Skeletal muscle satellite cell (primary cell): ENCODE results near the gene ZNF722. TPM values are rescaled to one million over a fixed set of nuclear protein-coding genes. Genes with fewer than 3 reads are reported as not detected.
"Not testable (repeated sequence)": the region's sequence is repeated elsewhere in the genome, so short reads cannot be mapped to it uniquely, and the experiment has no call there.

Experiments
- H3K27me3 ChIP-seq: 2 replicates; pipeline ENCODE4 v1.7.0; 2013; ENCODE audit warnings: low read length; ENCODE audit not compliant: control insufficient read depth, insufficient read depth
- H3K36me3 ChIP-seq: 2 replicates; pipeline ENCODE4 v1.7.0; 2013; ENCODE audit warnings: mild to moderate bottlenecking, control low read depth, low read length; ENCODE audit not compliant: insufficient read depth
- H3K4me1 ChIP-seq: 2 replicates; pipeline ENCODE4 v1.7.0; 2013; ENCODE audit warnings: low read length; ENCODE audit not compliant: control insufficient read depth, insufficient read depth
- H3K4me2 ChIP-seq: 2 replicates; pipeline ENCODE4 v1.7.0; 2013; ENCODE audit warnings: mild to moderate bottlenecking, low read length
- H3K4me3 ChIP-seq: 2 replicates; pipeline ENCODE4 v1.7.0; 2013; ENCODE audit warnings: low read length
- H3K9ac ChIP-seq: 2 replicates; pipeline ENCODE4 v1.7.0; 2013; ENCODE audit warnings: mild to moderate bottlenecking, low read depth, low read length, moderate library complexity
- H3K9me3 ChIP-seq: replicated peaks from 2 replicates; pipeline ENCODE4 v1.7.0; 2013; ENCODE audit warnings: mild to moderate bottlenecking, control low read depth, low read length
- small RNA-seq: library from RNA; depleted of rRNA; stranded (forward); fragments of <200 nt; gene quantifications from one replicate; pipeline ENCODE3, GENCODE V24; 2012
- total RNA-seq: library from RNA; depleted of rRNA; stranded (reverse); fragments of >200 nt; gene quantifications from 2 replicates; pipeline ENCODE4 v1.2.3, GENCODE V29; 2012; rRNA removed

ZNF722 gene
- total RNA-seq: not detected in 2 replicates

GRCh38 chr7:63998549-63998948, at the start of gene ZNF722:
Gene ZNF722, plus strand, starts transcription at chr7:63998849. Its CDS starts 113 bp downstream, at chr7:63998962.
- no peak within 1 kb of the TSS for H3K9ac ChIP-seq
- no peaks in the 10 kb centered on the region for H3K4me1 ChIP-seq
- no peak within 1 kb of the TSS for H3K4me3 ChIP-seq
- no peak within 1 kb of the TSS for H3K4me2 ChIP-seq
- no peaks in the 10 kb centered on the region for H3K36me3 ChIP-seq
- no peaks in the 10 kb centered on the region for H3K9me3 ChIP-seq
- H3K27me3 ChIP-seq: no peaks in the 10 kb centered on the region

GRCh38 chr7:63953181-63953580, 45.5 kb upstream of the ZNF722 start:
- Histone ChIP-seq H3K9me3 (peaks cover 8% of the 10 kb centered on the region), H3K4me1 (no peaks in the 10 kb centered on the region), H3K36me3 (no peaks in the 10 kb centered on the region)

GRCh38 chr7:63968629-63969028, 30.0 kb upstream of the ZNF722 start:
- Histone ChIP-seq H3K36me3 (no peaks in the 10 kb centered on the region), H3K4me3 (no peak overlapping the region), H3K4me2 (no peak overlapping the region), H3K9ac (no peak overlapping the region), H3K27me3 (no peaks in the 10 kb centered on the region), H3K4me1 (no peaks in the 10 kb centered on the region), H3K9me3 (no peaks in the 10 kb centered on the region)

More at GRCh38 chr7:63953181-63953580, 45.5 kb upstream of the ZNF722 start:
- Histone ChIP-seq H3K4me3 (no peak overlapping the region), H3K9ac (no peak overlapping the region), H3K4me2 (no peak overlapping the region), H3K27me3 (no peaks in the 10 kb centered on the region)

GRCh38 chr7:64015496-64015895, 16.8 kb downstream of the ZNF722 start:
- not testable (repeated sequence) for H3K4me1 ChIP-seq, H3K36me3 ChIP-seq, H3K9me3 ChIP-seq

GRCh38 chr7:64035388-64035787, 36.7 kb downstream of the ZNF722 start:
- H3K4me2 ChIP-seq: no peak overlapping the region
- H3K9ac ChIP-seq: no peak overlapping the region
- H3K36me3 ChIP-seq: no peaks in the 10 kb centered on the region
- H3K4me1 ChIP-seq: no peaks in the 10 kb centered on the region
- H3K4me3 ChIP-seq: no peak overlapping the region
- H3K9me3 ChIP-seq: peaks cover 13% of the 10 kb centered on the region
- no peaks in the 10 kb centered on the region for H3K27me3 ChIP-seq

More at GRCh38 chr7:64015496-64015895, 16.8 kb downstream of the ZNF722 start:
- H3K27me3 ChIP-seq, H3K4me3 ChIP-seq, H3K9ac ChIP-seq, H3K4me2 ChIP-seq: not testable (repeated sequence)

- Histone ChIP-seq H3K9ac (no peak overlapping the region), H3K9me3 (peaks cover 9% of the 10 kb centered on the region), H3K4me1 (no peaks in the 10 kb centered on the region), H3K4me2 (no peak overlapping the region), H3K4me3 (no peak overlapping the region), H3K27me3 (no peaks in the 10 kb centered on the region), H3K36me3 (no peaks in the 10 kb centered on the region)
Measured at GRCh38 chr7:64037095-64037494, 38.4 kb downstream of the ZNF722 start.

- H3K9me3 ChIP-seq: peaks cover 8% of the 10 kb centered on the region
- no peaks in the 10 kb centered on the region for H3K36me3 ChIP-seq
- H3K4me1 ChIP-seq: no peaks in the 10 kb centered on the region
- no peak within 1 kb of the TSS for H3K9ac ChIP-seq
- no peaks in the 10 kb centered on the region for H3K27me3 ChIP-seq
- no peak within 1 kb of the TSS for H3K4me2 ChIP-seq
- H3K4me3 ChIP-seq: no peak within 1 kb of the TSS
Measured at GRCh38 chr7:64045301-64046040, 46.8 kb downstream of the ZNF722 start, which contains the start of gene ZNF727. Gene ZNF727, plus strand, starts transcription at chr7:64045434. Its CDS starts 188 bp downstream, at chr7:64045622.

GRCh38 chr7:64046041-64046389, 47.4 kb downstream of the ZNF722 start:
- Histone ChIP-seq H3K4me1 (no peaks in the 10 kb centered on the region), H3K9me3 (peaks cover 8% of the 10 kb centered on the region), H3K4me2 (no peak overlapping the region), H3K4me3 (no peak overlapping the region), H3K36me3 (no peaks in the 10 kb centered on the region), H3K27me3 (no peaks in the 10 kb centered on the region), H3K9ac (no peak overlapping the region)

Small RNAs within 50 kb of the gene (small RNA-seq; reads per million reads assigned to genes)
- gene AC092634.1 (not detected), gene AC092634.7 (not detected), gene VN1R36P (not detected)
